LHCN-M2 (cell line): ENCODE data around the gene DPEP3. TPM values are rescaled to one million over a fixed set of nuclear protein-coding genes. Genes with fewer than 3 reads are reported as not detected.

Experiments used
- DNase-seq: peaks from one replicate; pipeline ENCODE4 v3.0.0-alpha.2; 2012; ENCODE audit warnings: low read depth
- total RNA-seq: library from RNA; depleted of rRNA; stranded (reverse); fragments of >200 nt; gene quantifications from 2 replicates; pipeline ENCODE4 v1.2.3, GENCODE V29; 2014; rRNA removed

The DPEP3 gene
- total RNA-seq, 1 experiment from 2014 or later, result not detected

DNA sequence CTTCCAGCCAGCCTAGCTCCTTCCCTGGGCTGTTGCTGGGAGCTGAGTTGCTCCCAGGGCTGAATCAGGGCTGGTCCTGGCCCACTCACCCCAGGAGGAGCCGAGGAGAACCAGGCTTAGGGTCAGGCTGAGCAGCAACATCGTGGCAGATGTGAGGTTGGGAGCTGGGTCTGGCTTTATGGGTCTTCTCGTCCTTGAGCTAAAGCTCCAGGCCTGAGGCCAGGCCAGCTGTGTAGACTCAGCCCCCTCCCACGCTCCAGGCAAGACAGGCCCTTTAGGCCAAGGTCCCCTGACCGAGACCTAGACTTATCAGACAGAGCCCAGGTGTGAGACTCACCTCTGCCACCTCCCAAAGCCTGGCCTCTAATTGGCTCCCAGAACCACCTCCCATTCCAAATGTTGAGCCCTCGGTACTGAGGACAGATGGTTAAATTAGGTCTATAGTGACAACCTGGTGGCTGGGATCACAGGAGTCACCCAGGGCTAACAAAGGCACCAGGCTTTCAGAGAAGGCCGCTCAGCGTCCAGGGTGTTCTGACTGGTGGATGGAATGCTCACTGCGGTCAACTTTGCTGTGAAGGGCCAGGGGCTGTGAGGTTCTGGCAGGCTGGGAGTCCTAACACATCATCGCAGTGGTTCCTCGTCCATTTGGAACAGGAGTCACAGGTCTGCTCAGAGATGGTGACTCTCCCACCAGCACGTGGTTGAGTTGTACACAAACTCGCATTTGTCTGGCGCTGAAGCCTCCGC is 48.4 kb downstream of the DPEP3 start, which contains the start of gene CTRL:
Gene CTRL (minus strand): TSS at position 151 of the 750 bp plus-strand sequence. CDS start 10 bp downstream, at position 141.
- DNase-seq, result no peak

DNA sequence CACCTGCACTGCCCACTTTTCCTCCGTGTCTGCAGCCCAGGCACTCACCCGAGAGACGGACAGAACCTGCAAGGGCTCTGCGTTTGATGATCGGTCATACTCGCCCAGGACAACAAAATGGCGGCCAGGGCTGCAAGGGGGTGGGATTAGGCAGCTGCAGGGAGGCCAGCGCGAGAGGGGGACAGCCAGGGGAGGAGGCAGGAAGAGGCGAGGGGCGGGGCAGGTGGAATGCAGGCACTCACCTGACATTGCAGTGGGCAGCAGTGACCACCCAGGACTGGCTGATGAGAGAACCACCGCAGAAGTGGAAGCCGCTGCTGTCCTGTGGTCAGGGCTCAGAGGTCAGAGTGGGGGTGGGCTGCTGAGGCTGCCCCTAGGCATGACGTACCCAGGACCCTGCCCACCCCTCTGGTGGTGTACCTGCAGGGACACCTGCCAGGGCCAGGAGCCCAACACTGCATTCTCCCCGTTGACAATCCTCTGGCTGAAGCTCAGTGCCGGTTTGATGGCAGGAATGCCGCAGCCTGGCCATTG is 49.6 kb downstream of the DPEP3 start:
- DNase-seq, result no peak

- DNase-seq, result no peak
These were observed 50.1 kb downstream of the DPEP3 start for GRCh38 chr16:67930191-67930590.

DNA sequence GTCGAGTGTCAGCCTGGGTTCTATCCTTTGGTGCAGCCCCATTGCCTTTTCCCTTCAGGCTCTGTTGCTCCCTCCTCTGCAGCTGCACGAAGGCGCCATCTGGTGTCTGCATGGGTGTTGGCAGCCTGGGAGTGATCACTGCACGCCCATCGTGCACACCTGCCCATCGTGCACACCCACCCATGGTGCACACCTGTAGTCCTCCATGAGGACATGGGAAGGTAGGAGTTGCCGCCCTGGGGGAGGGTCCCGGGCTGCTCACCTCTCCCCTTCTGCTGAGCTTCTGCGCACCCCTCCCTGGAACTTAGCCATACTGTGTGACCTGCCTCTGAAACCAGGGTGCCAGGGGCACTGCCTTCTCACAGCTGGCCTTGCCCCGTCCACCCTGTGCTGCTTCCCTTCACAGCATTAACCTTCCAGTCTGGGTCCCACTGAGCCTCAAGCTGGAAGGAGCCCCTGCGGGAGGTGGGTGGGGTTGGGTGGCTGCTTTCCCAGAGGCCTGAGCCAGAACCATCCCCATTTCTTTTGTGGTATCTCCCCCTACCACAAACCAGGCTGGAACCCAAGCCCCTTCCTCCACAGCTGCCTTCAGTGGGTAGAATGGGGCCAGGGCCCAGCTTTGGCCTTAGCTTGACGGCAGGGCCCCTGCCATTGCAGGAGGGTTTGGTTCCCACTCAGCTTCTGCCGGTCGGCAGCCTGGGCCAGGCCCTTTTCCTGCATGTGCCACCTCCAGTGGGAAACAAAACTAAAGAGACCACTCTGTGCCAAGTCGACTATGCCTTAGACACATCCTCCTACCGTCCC is 51.5 kb downstream of the DPEP3 start:
- peak; percentile 50 for DNase-seq

GRCh38 chr16:67928147-67928546 is 52.2 kb downstream of the DPEP3 start:
- no peak for DNase-seq

DNA sequence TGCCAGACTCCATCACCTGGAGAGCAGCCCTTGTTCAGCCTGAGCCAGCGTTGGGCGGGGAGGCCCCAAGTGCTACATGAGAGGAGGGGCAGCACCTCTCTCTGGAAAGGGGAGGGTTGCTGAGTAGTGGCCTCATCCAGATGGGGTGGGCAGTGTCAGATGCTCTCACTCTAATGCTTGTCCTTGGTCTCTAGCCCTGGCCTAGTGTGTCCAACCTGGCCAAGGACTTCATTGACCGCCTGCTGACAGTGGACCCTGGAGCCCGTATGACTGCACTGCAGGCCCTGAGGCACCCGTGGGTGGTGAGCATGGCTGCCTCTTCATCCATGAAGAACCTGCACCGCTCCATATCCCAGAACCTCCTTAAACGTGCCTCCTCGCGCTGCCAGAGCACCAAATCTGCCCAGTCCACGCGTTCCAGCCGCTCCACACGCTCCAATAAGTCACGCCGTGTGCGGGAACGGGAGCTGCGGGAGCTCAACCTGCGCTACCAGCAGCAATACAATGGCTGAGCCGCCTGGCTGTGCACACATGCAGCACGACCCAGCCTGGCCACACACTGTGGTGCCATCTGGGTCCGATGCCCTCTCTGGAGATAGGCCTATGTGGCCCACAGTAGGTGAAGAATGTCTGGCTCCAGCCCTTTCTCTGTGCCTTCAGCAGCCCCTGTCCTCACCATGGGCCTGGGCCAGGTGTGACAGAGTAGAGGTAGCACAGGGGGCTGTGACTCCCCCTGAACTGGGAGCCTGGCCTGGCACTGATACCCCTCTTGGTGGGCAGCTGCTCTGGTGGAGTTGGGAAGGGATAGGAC is 53.0 kb downstream of the DPEP3 start:
- no peak for DNase-seq

GRCh38 chr16:67926181-67926750 is 54.0 kb downstream of the DPEP3 start:
- DNase-seq, result peak; percentile 36

Other genes with a start within 250 kb of the DPEP3 start
- gene RANBP10, start 173.9 kb downstream of the DPEP3 start, total RNA-seq, result 3.8 and 4.5 TPM in 2 replicates
- gene TSNAXIP1, start 173.6 kb downstream of the DPEP3 start, total RNA-seq, result 0.77 and 1.6 TPM in 2 replicates
- gene THAP11, start 138.2 kb downstream of the DPEP3 start, total RNA-seq, result 61.6 and 65.5 TPM in 2 replicates
- gene NUTF2, start 133.6 kb downstream of the DPEP3 start, total RNA-seq, result 86.3 and 142 TPM in 2 replicates
- gene CENPT, start 132.8 kb downstream of the DPEP3 start, total RNA-seq, result 52.6 and 55.5 TPM in 2 replicates
- gene EDC4, start 107.4 kb downstream of the DPEP3 start, total RNA-seq, result 59.2 and 67.7 TPM in 2 replicates
- not detected in 2 replicates for gene NRN1L, start 95.6 kb downstream of the DPEP3 start, total RNA-seq
- gene PSKH1, start 87.2 kb downstream of the DPEP3 start, total RNA-seq, result 9.0 and 10.3 TPM in 2 replicates
- 0.71 and 2.6 TPM in 2 replicates for gene CTRL, start 48.6 kb downstream of the DPEP3 start, total RNA-seq
- gene PSMB10, start 43.6 kb downstream of the DPEP3 start, total RNA-seq, result 37.6 and 38.1 TPM in 2 replicates
- 11.7 and 13.3 TPM in 2 replicates for gene LCAT, start 36.4 kb downstream of the DPEP3 start, total RNA-seq
- gene SLC12A4, start 11.9 kb downstream of the DPEP3 start, total RNA-seq, result 61.7 and 62.6 TPM in 2 replicates
- not detected in 2 replicates for gene DPEP2, start 19.0 kb upstream of the DPEP3 start, total RNA-seq
- not detected in 2 replicates for gene DPEP2NB, start 35.4 kb upstream of the DPEP3 start, total RNA-seq
- 10.5 and 13.4 TPM in 2 replicates for gene DDX28, start 42.7 kb upstream of the DPEP3 start, total RNA-seq
- gene DUS2, start 42.8 kb upstream of the DPEP3 start, total RNA-seq, result 18.3 and 20.1 TPM in 2 replicates
- 22.3 and 26.5 TPM in 2 replicates for gene NFATC3, start 104.9 kb upstream of the DPEP3 start, total RNA-seq